Measurements from ENCODE around the gene MAP2K7.

DNA sequence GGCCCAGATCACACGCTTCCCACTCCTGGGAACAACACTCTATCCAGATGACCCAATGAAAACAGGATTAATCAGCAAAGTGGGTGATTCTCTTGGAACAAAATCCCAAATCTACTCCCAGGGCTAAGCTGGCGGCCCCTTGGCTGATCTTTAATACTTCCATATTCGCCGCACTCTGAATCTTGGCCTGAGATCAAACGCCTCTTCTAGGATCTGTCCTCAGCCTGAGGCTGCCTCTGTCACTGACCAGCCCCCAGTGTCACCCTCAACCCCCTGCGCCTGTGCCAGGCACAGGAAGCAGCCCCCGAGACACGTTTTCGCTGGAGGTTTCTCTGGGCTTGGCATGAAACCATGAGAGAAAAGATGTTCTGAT is 24.6 kb downstream of the MAP2K7 start:
- TF ChIP-seq, protein P1, sequence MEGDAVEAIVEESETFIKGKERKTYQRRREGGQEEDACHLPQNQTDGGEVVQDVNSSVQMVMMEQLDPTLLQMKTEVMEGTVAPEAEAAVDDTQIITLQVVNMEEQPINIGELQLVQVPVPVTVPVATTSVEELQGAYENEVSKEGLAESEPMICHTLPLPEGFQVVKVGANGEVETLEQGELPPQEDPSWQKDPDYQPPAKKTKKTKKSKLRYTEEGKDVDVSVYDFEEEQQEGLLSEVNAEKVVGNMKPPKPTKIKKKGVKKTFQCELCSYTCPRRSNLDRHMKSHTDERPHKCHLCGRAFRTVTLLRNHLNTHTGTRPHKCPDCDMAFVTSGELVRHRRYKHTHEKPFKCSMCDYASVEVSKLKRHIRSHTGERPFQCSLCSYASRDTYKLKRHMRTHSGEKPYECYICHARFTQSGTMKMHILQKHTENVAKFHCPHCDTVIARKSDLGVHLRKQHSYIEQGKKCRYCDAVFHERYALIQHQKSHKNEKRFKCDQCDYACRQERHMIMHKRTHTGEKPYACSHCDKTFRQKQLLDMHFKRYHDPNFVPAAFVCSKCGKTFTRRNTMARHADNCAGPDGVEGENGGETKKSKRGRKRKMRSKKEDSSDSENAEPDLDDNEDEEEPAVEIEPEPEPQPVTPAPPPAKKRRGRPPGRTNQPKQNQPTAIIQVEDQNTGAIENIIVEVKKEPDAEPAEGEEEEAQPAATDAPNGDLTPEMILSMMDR (conservative IDR thresholded peaks at IDR 0.05; ENCODE audit: low read depth, low read length), result no peak
- TF ChIP-seq EZH2 (IDR thresholded peaks at IDR 0.05; ENCODE audit: borderline replicate concordance, low read depth, low read length, poor library complexity, severe bottlenecking), result no peak
